ENCODE measurements around the gene TERF2IP. TPM values are rescaled to one million over a fixed set of nuclear protein-coding genes. Genes with fewer than 3 reads are reported as not detected.

Gene TERF2IP
- total and polyA plus RNA-seq, 2 experiments from 2014 or later, result 60.7 to 66.9 TPM

GRCh38 chr16:75676909-75677308, 29.3 kb downstream of the TERF2IP start, which contains the start of gene CPHXL2:
Gene CPHXL2, minus strand, starts transcription at chr16:75677009. Its CDS starts 10 bp downstream, at chr16:75676999.
- Histone ChIP-seq H3K9ac (no peak within 1 kb of the TSS), H3K27me3 (replicated peaks; ENCODE audit: insufficient read depth) (no peaks in the 10 kb centered on the region), H3K79me2 (ENCODE audit: insufficient read depth) (no peaks in the 10 kb centered on the region), H3F3A (ENCODE audit: insufficient read depth) (no peaks in the 10 kb centered on the region), H3K4me3 (no peak within 1 kb of the TSS), H3K9me3 (ENCODE audit: low read depth) (no peaks in the 10 kb centered on the region), H4K20me1 (ENCODE audit: insufficient read depth) (no peaks in the 10 kb centered on the region), H3K36me3 (ENCODE audit: low read depth) (no peaks in the 10 kb centered on the region), H3K27ac (no peak within 1 kb of the TSS), H3K4me1 (ENCODE audit: insufficient read depth) (no peaks in the 10 kb centered on the region), H3K4me2 (ENCODE audit: unreplicated experiment) (no peak within 1 kb of the TSS), H2AFZ (no peak within 1 kb of the TSS), H3K9me2 (ENCODE audit: insufficient read depth) (no peaks in the 10 kb centered on the region)
- TF ChIP-seq EZH2phosphoT487 (IDR thresholded peaks at IDR 0.05; ENCODE audit: insufficient read depth, low read depth), result no peak
- DNase-seq, result no peak
- WGBS, 2 experiments (ENCODE audit: low coverage in 1 of 2, low lambda C conversion rate in 2 of 2, missing lambda C conversion rate in 2 of 2), result 67 to 72% methylated on average over 4 of the region's 4 CpGs
- in situ Hi-C loops (cut with MboI), result no loop called here

DNA sequence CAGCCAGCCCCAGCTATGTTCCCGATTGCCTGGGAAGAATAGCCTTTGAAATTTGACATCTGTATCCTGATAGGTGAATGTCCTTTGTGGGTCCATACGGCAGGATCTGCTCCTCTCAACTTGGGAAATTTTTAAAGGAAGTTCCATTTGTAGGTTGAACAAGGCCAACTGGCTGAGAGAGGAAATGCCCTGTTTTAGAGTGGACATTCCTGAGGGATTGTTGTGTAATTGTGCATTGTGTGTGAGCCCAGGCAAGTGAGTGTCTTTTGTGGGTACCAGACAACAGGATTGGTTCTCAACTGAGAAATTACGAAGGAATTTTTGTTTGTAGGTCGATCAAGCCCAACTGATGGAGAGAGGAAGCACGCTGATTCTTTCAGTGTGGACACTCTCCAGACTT, 31.8 kb downstream of the TERF2IP start:
- H3K27ac ChIP-seq, result no peak overlapping the region
- peak; percentile 6 for DNase-seq
- no peaks in the 10 kb centered on the region for H3K79me2 ChIP-seq (ENCODE audit: insufficient read depth)
- H2AFZ ChIP-seq, result no peak overlapping the region
- TF ChIP-seq EZH2phosphoT487 (IDR thresholded peaks at IDR 0.05; ENCODE audit: insufficient read depth, low read depth), result no peak
- no peak for TF ChIP-seq EZH2 (IDR thresholded peaks at IDR 0.05; ENCODE audit: insufficient read depth, poor library complexity, severe bottlenecking)
- no peaks in the 10 kb centered on the region for H3K9me3 ChIP-seq (ENCODE audit: low read depth)
- H3K9ac ChIP-seq, result no peak overlapping the region
- no peaks in the 10 kb centered on the region for H4K20me1 ChIP-seq (ENCODE audit: insufficient read depth)
- in situ Hi-C loops (cut with MboI), result no loop called here
- H3K4me2 ChIP-seq (ENCODE audit: unreplicated experiment), result no peak overlapping the region
- WGBS, 2 experiments (ENCODE audit: low coverage in 1 of 2, low lambda C conversion rate in 2 of 2, missing lambda C conversion rate in 2 of 2), result 73 to 76% methylated on average over 5 of the region's 5 CpGs
- no peak overlapping the region for H3K4me3 ChIP-seq
- H3K9me2 ChIP-seq (ENCODE audit: insufficient read depth), result no peaks in the 10 kb centered on the region
- no peaks in the 10 kb centered on the region for H3F3A ChIP-seq (ENCODE audit: insufficient read depth)
- H3K27me3 ChIP-seq (replicated peaks; ENCODE audit: insufficient read depth), result no peaks in the 10 kb centered on the region
- no peaks in the 10 kb centered on the region for H3K4me1 ChIP-seq (ENCODE audit: insufficient read depth)
- H3K36me3 ChIP-seq (ENCODE audit: low read depth), result no peaks in the 10 kb centered on the region

DNA sequence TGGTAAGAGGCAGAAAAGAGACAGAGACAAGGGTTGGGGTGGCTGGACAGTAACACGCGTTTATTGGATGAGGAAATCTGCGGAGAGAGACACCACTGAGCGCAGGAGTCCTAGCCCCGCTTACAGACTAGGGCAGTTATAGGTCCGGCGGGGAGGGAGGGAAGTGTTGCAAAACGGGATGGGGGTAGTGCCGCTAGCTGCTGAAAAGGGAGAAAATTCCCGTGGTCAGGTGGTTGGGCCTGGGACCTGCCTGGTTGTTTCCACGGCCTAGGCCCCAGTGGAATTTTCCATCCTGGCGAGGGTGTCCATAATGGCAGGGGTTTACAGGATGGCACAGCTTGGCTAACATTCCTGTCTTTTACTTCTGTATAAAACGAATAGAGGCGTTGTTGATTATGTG, 34.7 kb downstream of the TERF2IP start:
- H3K27me3 ChIP-seq (replicated peaks; ENCODE audit: insufficient read depth), result no peaks in the 10 kb centered on the region
- no peak for DNase-seq

GRCh38 chr16:75687361-75687760, 39.8 kb downstream of the TERF2IP start:
- Histone ChIP-seq H4K20me1 (ENCODE audit: insufficient read depth) (no peaks in the 10 kb centered on the region), H3K4me2 (ENCODE audit: unreplicated experiment) (no peak overlapping the region), H3K4me1 (ENCODE audit: insufficient read depth) (no peaks in the 10 kb centered on the region), H3K79me2 (ENCODE audit: insufficient read depth) (no peaks in the 10 kb centered on the region), H3K27me3 (replicated peaks; ENCODE audit: insufficient read depth) (no peaks in the 10 kb centered on the region), H3K36me3 (ENCODE audit: low read depth) (no peaks in the 10 kb centered on the region), H3K9me2 (ENCODE audit: insufficient read depth) (no peaks in the 10 kb centered on the region), H3F3A (ENCODE audit: insufficient read depth) (no peaks in the 10 kb centered on the region), H3K9me3 (ENCODE audit: low read depth) (no peaks in the 10 kb centered on the region), H2AFZ (no peak overlapping the region), H3K4me3 (no peak overlapping the region), H3K9ac (no peak overlapping the region), H3K27ac (no peak overlapping the region)
- in situ Hi-C loops (cut with MboI), result no loop called here
- DNase-seq, result no peak
- TF ChIP-seq EZH2phosphoT487 (IDR thresholded peaks at IDR 0.05; ENCODE audit: insufficient read depth, low read depth) (no peak), EZH2 (IDR thresholded peaks at IDR 0.05; ENCODE audit: insufficient read depth, poor library complexity, severe bottlenecking) (no peak)

More for the DNA sequence above, 34.7 kb downstream of the TERF2IP start:
- Histone ChIP-seq H3F3A (ENCODE audit: insufficient read depth) (no peaks in the 10 kb centered on the region), H3K4me3 (no peak overlapping the region), H3K9me2 (ENCODE audit: insufficient read depth) (no peaks in the 10 kb centered on the region), H3K9me3 (ENCODE audit: low read depth) (no peaks in the 10 kb centered on the region), H3K4me1 (ENCODE audit: insufficient read depth) (no peaks in the 10 kb centered on the region), H3K79me2 (ENCODE audit: insufficient read depth) (no peaks in the 10 kb centered on the region), H3K4me2 (ENCODE audit: unreplicated experiment) (no peak overlapping the region), H4K20me1 (ENCODE audit: insufficient read depth) (no peaks in the 10 kb centered on the region), H3K9ac (no peak overlapping the region), H3K27ac (no peak overlapping the region), H3K36me3 (ENCODE audit: low read depth) (no peaks in the 10 kb centered on the region), H2AFZ (no peak overlapping the region)
- WGBS, 2 experiments (ENCODE audit: low coverage in 1 of 2, low lambda C conversion rate in 2 of 2, missing lambda C conversion rate in 2 of 2), result 76 to 77% methylated on average over 14 of the region's 14 CpGs
- in situ Hi-C loops (cut with MboI), result no loop called here
- TF ChIP-seq EZH2 (IDR thresholded peaks at IDR 0.05; ENCODE audit: insufficient read depth, poor library complexity, severe bottlenecking) (no peak), EZH2phosphoT487 (IDR thresholded peaks at IDR 0.05; ENCODE audit: insufficient read depth, low read depth) (no peak)

GRCh38 chr16:75695708-75696107, 48.1 kb downstream of the TERF2IP start:
- H3K36me3 ChIP-seq (ENCODE audit: low read depth), result no peaks in the 10 kb centered on the region
- no peak for TF ChIP-seq EZH2phosphoT487 (IDR thresholded peaks at IDR 0.05; ENCODE audit: insufficient read depth, low read depth)
- no peak for TF ChIP-seq EZH2 (IDR thresholded peaks at IDR 0.05; ENCODE audit: insufficient read depth, poor library complexity, severe bottlenecking)
- DNase-seq, result no peak
- H2AFZ ChIP-seq, result no peak overlapping the region
- no peak overlapping the region for H3K4me2 ChIP-seq (ENCODE audit: unreplicated experiment)
- in situ Hi-C loops (cut with MboI), result no loop called here
- H3K79me2 ChIP-seq (ENCODE audit: insufficient read depth), result no peaks in the 10 kb centered on the region
- H3K4me1 ChIP-seq (ENCODE audit: insufficient read depth), result no peaks in the 10 kb centered on the region
- no peaks in the 10 kb centered on the region for H3K9me3 ChIP-seq (ENCODE audit: low read depth)
- H3K9ac ChIP-seq, result no peak overlapping the region
- no peak overlapping the region for H3K4me3 ChIP-seq
- no peak overlapping the region for H3K27ac ChIP-seq
- H3K9me2 ChIP-seq (ENCODE audit: insufficient read depth), result no peaks in the 10 kb centered on the region
- no peaks in the 10 kb centered on the region for H3F3A ChIP-seq (ENCODE audit: insufficient read depth)
- WGBS, 2 experiments (ENCODE audit: low coverage in 1 of 2, low lambda C conversion rate in 2 of 2, missing lambda C conversion rate in 2 of 2), result 71 to 72% methylated on average over 6 of the region's 6 CpGs
- no peaks in the 10 kb centered on the region for H4K20me1 ChIP-seq (ENCODE audit: insufficient read depth)
- no peaks in the 10 kb centered on the region for H3K27me3 ChIP-seq (replicated peaks; ENCODE audit: insufficient read depth)

Data from GM23248 (cell line).